22Rv1 (cell line): Measurements from ENCODE around the gene NLGN2.

ENCODE experiments used
- ZFX ChIP-seq: fragments of 450-650 bp; IDR thresholded peaks from 2 replicates; pipeline ENCODE4 v1.6.1; 2017; ENCODE audit warnings: antibody characterized with exemption, borderline replicate concordance
- TF ChIP-seq, protein P1 (sequence below): fragments of 450-650 bp; IDR thresholded peaks from 2 replicates; pipeline ENCODE4 v1.5.1; 2017; ENCODE audit warnings: mild to moderate bottlenecking

DNA sequence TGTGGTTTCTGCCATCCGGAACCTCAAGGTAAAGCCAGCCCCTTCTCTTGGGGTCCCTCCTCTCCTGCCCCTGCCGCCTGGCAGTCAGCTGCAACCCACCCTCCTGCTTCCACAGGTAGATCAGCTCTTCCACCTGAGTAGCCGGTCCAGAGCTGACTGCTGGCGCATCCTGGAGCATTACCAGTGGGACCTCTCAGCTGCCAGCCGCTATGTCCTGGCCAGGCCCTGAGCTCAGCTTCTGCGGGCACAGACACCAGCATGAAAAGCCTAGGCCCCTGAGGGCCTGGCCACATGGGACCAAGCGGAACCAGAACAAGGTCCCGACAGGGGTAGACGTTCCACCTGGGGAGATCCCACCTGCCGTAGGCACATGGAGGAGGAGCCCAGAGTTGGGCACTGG, 18.8 kb upstream of the NLGN2 start:
- TF ChIP-seq, protein P1, sequence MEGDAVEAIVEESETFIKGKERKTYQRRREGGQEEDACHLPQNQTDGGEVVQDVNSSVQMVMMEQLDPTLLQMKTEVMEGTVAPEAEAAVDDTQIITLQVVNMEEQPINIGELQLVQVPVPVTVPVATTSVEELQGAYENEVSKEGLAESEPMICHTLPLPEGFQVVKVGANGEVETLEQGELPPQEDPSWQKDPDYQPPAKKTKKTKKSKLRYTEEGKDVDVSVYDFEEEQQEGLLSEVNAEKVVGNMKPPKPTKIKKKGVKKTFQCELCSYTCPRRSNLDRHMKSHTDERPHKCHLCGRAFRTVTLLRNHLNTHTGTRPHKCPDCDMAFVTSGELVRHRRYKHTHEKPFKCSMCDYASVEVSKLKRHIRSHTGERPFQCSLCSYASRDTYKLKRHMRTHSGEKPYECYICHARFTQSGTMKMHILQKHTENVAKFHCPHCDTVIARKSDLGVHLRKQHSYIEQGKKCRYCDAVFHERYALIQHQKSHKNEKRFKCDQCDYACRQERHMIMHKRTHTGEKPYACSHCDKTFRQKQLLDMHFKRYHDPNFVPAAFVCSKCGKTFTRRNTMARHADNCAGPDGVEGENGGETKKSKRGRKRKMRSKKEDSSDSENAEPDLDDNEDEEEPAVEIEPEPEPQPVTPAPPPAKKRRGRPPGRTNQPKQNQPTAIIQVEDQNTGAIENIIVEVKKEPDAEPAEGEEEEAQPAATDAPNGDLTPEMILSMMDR, result no peak
- TF ChIP-seq ZFX, result no peak
